ENCODE results near the gene RBM43. TPM values are rescaled to one million over a fixed set of nuclear protein-coding genes. Genes with fewer than 3 reads are reported as not detected.

Gene RBM43
- total and polyA plus RNA-seq, 2 donors from 2014 or later, result 6.0 to 13.6 TPM

GRCh38 chr2:151207100-151207499, 54.6 kb downstream of the RBM43 start:
- no peak overlapping the region for H3K4me3 ChIP-seq (ENCODE audit: low read length in 3 of 3)
- H3K27ac ChIP-seq (ENCODE audit: low read depth in 2 of 2, low read length in 2 of 2), result no peak overlapping the region
- TF ChIP-seq CTCF (IDR thresholded peaks at IDR 0.05; ENCODE audit: borderline replicate concordance, extremely low read depth, insufficient read depth), result no peak
- H3K9ac ChIP-seq (ENCODE audit: low read length in 3 of 3), result no peak overlapping the region
- H3K4me1 ChIP-seq (ENCODE audit: control insufficient read depth in 2 of 3, insufficient read depth in 2 of 3, low read depth in 1 of 3, low read length in 3 of 3), result no peaks in the 10 kb centered on the region
- H3K36me3 ChIP-seq (ENCODE audit: control insufficient read depth in 2 of 3, insufficient read depth in 3 of 3, low read length in 3 of 3), result no peaks in the 10 kb centered on the region
- no peaks in the 10 kb centered on the region for H3K27me3 ChIP-seq (ENCODE audit: control insufficient read depth, insufficient read depth, low read length)
- FAIRE-seq, result no peak
- no peaks in the 10 kb centered on the region for H3K9me3 ChIP-seq (ENCODE audit: control insufficient read depth in 2 of 3, insufficient read depth in 1 of 3, low read length in 3 of 3)
- no peak for DNase-seq
- intact Hi-C loops (cut with DNase I), result no loop called here

- no peaks in the 10 kb centered on the region for H3K9me3 ChIP-seq (ENCODE audit: control insufficient read depth in 2 of 3, insufficient read depth in 1 of 3, low read length in 3 of 3)
- no peak for DNase-seq
- no peaks in the 10 kb centered on the region for H3K27me3 ChIP-seq (ENCODE audit: control insufficient read depth, insufficient read depth, low read length)
- no peak for FAIRE-seq
- H3K27ac ChIP-seq (ENCODE audit: low read depth in 2 of 2, low read length in 2 of 2), result no peak overlapping the region
- no peaks in the 10 kb centered on the region for H3K4me1 ChIP-seq (ENCODE audit: control insufficient read depth in 2 of 3, insufficient read depth in 2 of 3, low read depth in 1 of 3, low read length in 3 of 3)
- no peak overlapping the region for H3K4me3 ChIP-seq (ENCODE audit: low read length in 3 of 3)
- intact Hi-C loops (cut with DNase I), result no loop called here
- no peak for TF ChIP-seq CTCF (IDR thresholded peaks at IDR 0.05; ENCODE audit: borderline replicate concordance, extremely low read depth, insufficient read depth)
- H3K36me3 ChIP-seq (ENCODE audit: control insufficient read depth in 2 of 3, insufficient read depth in 3 of 3, low read length in 3 of 3), result no peaks in the 10 kb centered on the region
- H3K9ac ChIP-seq (ENCODE audit: low read length in 3 of 3), result no peak overlapping the region
Measured at GRCh38 chr2:151206446-151206968, 55.2 kb downstream of the RBM43 start.

GRCh38 chr2:151205571-151205970, 56.1 kb downstream of the RBM43 start:
- no peaks in the 10 kb centered on the region for H3K27me3 ChIP-seq (ENCODE audit: control insufficient read depth, insufficient read depth, low read length)
- intact Hi-C loops (cut with DNase I), result no loop called here
- DNase-seq (no peak), FAIRE-seq (no peak)
- no peaks in the 10 kb centered on the region for H3K9me3 ChIP-seq (ENCODE audit: control insufficient read depth in 2 of 3, insufficient read depth in 1 of 3, low read length in 3 of 3)
- no peak overlapping the region for H3K9ac ChIP-seq (ENCODE audit: low read length in 3 of 3)
- H3K4me3 ChIP-seq (ENCODE audit: low read length in 3 of 3), result no peak overlapping the region
- H3K4me1 ChIP-seq (ENCODE audit: control insufficient read depth in 2 of 3, insufficient read depth in 2 of 3, low read depth in 1 of 3, low read length in 3 of 3), result no peaks in the 10 kb centered on the region
- TF ChIP-seq CTCF (IDR thresholded peaks at IDR 0.05; ENCODE audit: borderline replicate concordance, extremely low read depth, insufficient read depth), result no peak
- H3K36me3 ChIP-seq (ENCODE audit: control insufficient read depth in 2 of 3, insufficient read depth in 3 of 3, low read length in 3 of 3), result no peaks in the 10 kb centered on the region
- no peak overlapping the region for H3K27ac ChIP-seq (ENCODE audit: low read depth in 2 of 2, low read length in 2 of 2)

GRCh38 chr2:151204756-151205155, 56.9 kb downstream of the RBM43 start:
- no peak overlapping the region for H3K9ac ChIP-seq (ENCODE audit: low read length in 3 of 3)
- FAIRE-seq (no peak), DNase-seq (no peak)
- H3K27me3 ChIP-seq (ENCODE audit: control insufficient read depth, insufficient read depth, low read length), result no peaks in the 10 kb centered on the region
- H3K36me3 ChIP-seq (ENCODE audit: control insufficient read depth in 2 of 3, insufficient read depth in 3 of 3, low read length in 3 of 3), result no peaks in the 10 kb centered on the region
- TF ChIP-seq CTCF (IDR thresholded peaks at IDR 0.05; ENCODE audit: borderline replicate concordance, extremely low read depth, insufficient read depth), result no peak
- no peak overlapping the region for H3K27ac ChIP-seq (ENCODE audit: low read depth in 2 of 2, low read length in 2 of 2)
- H3K9me3 ChIP-seq (ENCODE audit: control insufficient read depth in 2 of 3, insufficient read depth in 1 of 3, low read length in 3 of 3), result no peaks in the 10 kb centered on the region
- no peak overlapping the region for H3K4me3 ChIP-seq (ENCODE audit: low read length in 3 of 3)
- intact Hi-C loops (cut with DNase I), result no loop called here
- H3K4me1 ChIP-seq (ENCODE audit: control insufficient read depth in 2 of 3, insufficient read depth in 2 of 3, low read depth in 1 of 3, low read length in 3 of 3), result no peaks in the 10 kb centered on the region
